Measurements from ENCODE around the gene P4HA1.

Gene P4HA1

GRCh38 chr10:73093922-73094850 is 2.5 kb downstream of the P4HA1 start:
- Histone ChIP-seq H3K4me3 (ENCODE audit: low read depth, low read length) (peak overlapping the region; percentile 97), H3K36me3 (replicated peaks) (peaks cover 3% of the 10 kb centered on the region), H3K27ac (peak overlapping the region; percentile 84), H3K27me3 (replicated peaks) (no peaks in the 10 kb centered on the region)
- no peak for TF ChIP-seq CTCF (IDR thresholded peaks at IDR 0.05; ENCODE audit: low read depth, low read length, missing control alignments)
- no peak for DNase-seq
- in situ Hi-C loops (cut with HindIII; ENCODE audit: low pct_ligation_motif_present, low sequenced_read_pairs), result no loop called here

- Histone ChIP-seq H3K27ac (no peak overlapping the region), H3K27me3 (replicated peaks) (no peaks in the 10 kb centered on the region), H3K36me3 (replicated peaks) (peaks cover 3% of the 10 kb centered on the region), H3K4me3 (ENCODE audit: low read depth, low read length) (no peak overlapping the region)
- no peak for TF ChIP-seq CTCF (IDR thresholded peaks at IDR 0.05; ENCODE audit: low read depth, low read length, missing control alignments)
- in situ Hi-C loops (cut with HindIII; ENCODE audit: low pct_ligation_motif_present, low sequenced_read_pairs), result no loop called here
- DNase-seq, result no peak
Measured at GRCh38 chr10:73092830-73093229, 3.8 kb downstream of the P4HA1 start.

GRCh38 chr10:73088304-73088703 is 8.4 kb downstream of the P4HA1 start:
- H3K27ac ChIP-seq, result no peak overlapping the region
- no peak overlapping the region for H3K4me3 ChIP-seq (ENCODE audit: low read depth, low read length)
- in situ Hi-C loops (cut with HindIII; ENCODE audit: low pct_ligation_motif_present, low sequenced_read_pairs), result no loop called here
- TF ChIP-seq CTCF (IDR thresholded peaks at IDR 0.05; ENCODE audit: low read depth, low read length, missing control alignments), result no peak
- H3K27me3 ChIP-seq (replicated peaks), result no peaks in the 10 kb centered on the region
- DNase-seq, result no peak
- H3K36me3 ChIP-seq (replicated peaks), result peaks cover 3% of the 10 kb centered on the region

- in situ Hi-C loops (cut with HindIII; ENCODE audit: low pct_ligation_motif_present, low sequenced_read_pairs), result no loop called here
- Histone ChIP-seq H3K36me3 (replicated peaks) (peaks cover 3% of the 10 kb centered on the region), H3K27ac (no peak overlapping the region), H3K4me3 (ENCODE audit: low read depth, low read length) (no peak overlapping the region), H3K27me3 (replicated peaks) (no peaks in the 10 kb centered on the region)
- DNase-seq, result no peak
- no peak for TF ChIP-seq CTCF (IDR thresholded peaks at IDR 0.05; ENCODE audit: low read depth, low read length, missing control alignments)
Measured at GRCh38 chr10:73086816-73087215, 9.8 kb downstream of the P4HA1 start.

GRCh38 chr10:73084209-73084608 is 12.5 kb downstream of the P4HA1 start:
- Histone ChIP-seq H3K27ac (no peak overlapping the region), H3K4me3 (ENCODE audit: low read depth, low read length) (no peak overlapping the region), H3K36me3 (replicated peaks) (no peaks in the 10 kb centered on the region), H3K27me3 (replicated peaks) (no peaks in the 10 kb centered on the region)
- TF ChIP-seq CTCF (IDR thresholded peaks at IDR 0.05; ENCODE audit: low read depth, low read length, missing control alignments), result no peak
- no peak for DNase-seq
- in situ Hi-C loops (cut with HindIII; ENCODE audit: low pct_ligation_motif_present, low sequenced_read_pairs), result no loop called here

Data from brain microvascular endothelial cell (primary cell).